C4-2B (cell line): Measurements from ENCODE around the gene PTPMT1.

Experiments used
- H3K27ac ChIP-seq: fragments of 450-650 bp; 2 replicates; pipeline ENCODE4 v1.5.1; 2017
- ZFX ChIP-seq: fragments of 450-650 bp; IDR thresholded peaks from 2 replicates; pipeline ENCODE4 v1.6.1; 2017
- TF ChIP-seq, protein P1 (sequence below): fragments of 450-650 bp; conservative IDR thresholded peaks from 2 replicates; pipeline ENCODE4 v1.5.1; 2017; ENCODE audit warnings: mild to moderate bottlenecking

The PTPMT1 gene

DNA sequence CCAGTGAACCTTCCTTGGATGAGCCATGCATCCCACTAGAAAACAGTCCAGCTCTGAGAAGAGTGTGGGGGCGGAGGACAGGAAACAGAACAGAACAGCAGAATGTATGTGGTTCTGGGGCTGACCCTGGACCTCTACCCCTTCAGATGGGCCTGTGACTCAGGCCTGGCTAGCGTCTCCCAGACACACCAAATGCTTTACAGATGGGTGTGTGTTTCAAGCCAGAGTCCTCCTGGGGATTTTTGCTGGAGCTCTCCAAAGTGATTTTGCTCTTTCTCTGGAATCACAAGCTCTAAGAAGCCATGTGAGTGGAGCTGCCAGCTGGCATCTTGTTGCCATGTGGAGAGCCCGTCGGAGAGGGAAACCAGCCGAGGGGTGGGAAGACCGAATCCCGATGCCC, 42.0 kb downstream of the PTPMT1 start:
- H3K27ac ChIP-seq = no peak overlapping the region
- TF ChIP-seq, protein P1, sequence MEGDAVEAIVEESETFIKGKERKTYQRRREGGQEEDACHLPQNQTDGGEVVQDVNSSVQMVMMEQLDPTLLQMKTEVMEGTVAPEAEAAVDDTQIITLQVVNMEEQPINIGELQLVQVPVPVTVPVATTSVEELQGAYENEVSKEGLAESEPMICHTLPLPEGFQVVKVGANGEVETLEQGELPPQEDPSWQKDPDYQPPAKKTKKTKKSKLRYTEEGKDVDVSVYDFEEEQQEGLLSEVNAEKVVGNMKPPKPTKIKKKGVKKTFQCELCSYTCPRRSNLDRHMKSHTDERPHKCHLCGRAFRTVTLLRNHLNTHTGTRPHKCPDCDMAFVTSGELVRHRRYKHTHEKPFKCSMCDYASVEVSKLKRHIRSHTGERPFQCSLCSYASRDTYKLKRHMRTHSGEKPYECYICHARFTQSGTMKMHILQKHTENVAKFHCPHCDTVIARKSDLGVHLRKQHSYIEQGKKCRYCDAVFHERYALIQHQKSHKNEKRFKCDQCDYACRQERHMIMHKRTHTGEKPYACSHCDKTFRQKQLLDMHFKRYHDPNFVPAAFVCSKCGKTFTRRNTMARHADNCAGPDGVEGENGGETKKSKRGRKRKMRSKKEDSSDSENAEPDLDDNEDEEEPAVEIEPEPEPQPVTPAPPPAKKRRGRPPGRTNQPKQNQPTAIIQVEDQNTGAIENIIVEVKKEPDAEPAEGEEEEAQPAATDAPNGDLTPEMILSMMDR = no peak
- no peak for TF ChIP-seq ZFX

DNA sequence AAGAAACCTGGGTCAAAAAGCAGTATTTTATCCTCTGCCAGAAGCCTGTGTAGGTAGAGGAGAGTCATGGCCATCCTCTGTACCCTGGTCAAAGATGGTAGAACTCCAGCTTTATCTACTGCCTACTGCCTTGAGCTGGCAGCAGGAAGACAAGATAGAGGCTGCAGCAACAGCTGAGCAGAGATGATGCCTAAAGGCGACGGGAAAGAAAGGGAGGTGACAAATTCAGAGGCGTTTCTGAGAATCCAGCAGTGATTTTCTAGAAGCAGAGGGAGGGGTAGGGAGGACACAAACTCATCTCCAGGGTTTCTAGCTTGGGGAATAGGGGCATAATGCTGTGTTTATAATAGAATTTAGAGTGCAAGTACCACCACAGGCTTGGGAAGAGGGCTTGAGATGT, 44.3 kb downstream of the PTPMT1 start:
- TF ChIP-seq ZFX = no peak
- TF ChIP-seq, protein P1 = no peak
- H3K27ac ChIP-seq = no peak overlapping the region

DNA sequence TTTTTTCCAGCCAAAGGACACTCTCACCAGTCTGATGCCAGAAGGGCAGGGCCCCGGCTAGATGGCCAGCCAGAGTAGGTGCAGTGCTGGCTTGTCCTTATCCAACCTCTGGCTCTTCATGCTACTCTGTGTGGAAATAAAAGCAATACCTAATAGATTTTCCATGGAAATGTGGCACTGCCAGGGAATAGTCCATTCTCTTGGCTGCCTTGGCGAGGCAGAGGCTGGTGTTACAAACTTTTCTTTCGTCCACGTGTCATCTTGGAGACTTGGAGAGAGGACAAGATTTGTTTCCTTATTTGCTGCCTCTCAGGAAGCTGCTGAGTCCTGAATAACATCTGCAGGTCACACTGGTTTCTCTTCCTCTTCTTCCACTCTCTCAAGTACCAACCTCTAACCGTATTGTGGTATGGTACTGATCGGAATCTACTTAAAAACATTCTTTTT, 46.0 kb downstream of the PTPMT1 start:
- no peak overlapping the region for H3K27ac ChIP-seq
- TF ChIP-seq, protein P1 = no peak
- no peak for TF ChIP-seq ZFX

DNA sequence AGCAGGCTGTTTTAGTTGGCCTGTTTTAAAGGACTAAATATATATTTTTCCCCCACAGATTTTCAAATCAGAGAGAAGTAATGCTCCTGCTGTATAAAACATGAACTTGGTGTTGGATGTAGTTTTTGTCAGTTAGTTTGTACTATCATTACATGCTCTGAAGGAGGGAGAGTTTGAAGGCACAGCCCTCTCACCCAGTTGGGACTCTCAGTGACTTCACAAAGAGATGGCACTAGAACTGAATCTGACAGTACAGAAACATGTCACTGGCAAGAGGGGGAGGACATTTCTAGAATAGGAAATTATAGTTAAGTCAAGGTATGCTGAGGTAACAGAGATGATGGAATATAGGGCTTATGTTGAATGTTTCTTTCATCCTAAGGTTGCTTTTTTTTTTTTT, 49.9 kb downstream of the PTPMT1 start:
- TF ChIP-seq ZFX = no peak
- TF ChIP-seq, protein P1 = no peak

DNA sequence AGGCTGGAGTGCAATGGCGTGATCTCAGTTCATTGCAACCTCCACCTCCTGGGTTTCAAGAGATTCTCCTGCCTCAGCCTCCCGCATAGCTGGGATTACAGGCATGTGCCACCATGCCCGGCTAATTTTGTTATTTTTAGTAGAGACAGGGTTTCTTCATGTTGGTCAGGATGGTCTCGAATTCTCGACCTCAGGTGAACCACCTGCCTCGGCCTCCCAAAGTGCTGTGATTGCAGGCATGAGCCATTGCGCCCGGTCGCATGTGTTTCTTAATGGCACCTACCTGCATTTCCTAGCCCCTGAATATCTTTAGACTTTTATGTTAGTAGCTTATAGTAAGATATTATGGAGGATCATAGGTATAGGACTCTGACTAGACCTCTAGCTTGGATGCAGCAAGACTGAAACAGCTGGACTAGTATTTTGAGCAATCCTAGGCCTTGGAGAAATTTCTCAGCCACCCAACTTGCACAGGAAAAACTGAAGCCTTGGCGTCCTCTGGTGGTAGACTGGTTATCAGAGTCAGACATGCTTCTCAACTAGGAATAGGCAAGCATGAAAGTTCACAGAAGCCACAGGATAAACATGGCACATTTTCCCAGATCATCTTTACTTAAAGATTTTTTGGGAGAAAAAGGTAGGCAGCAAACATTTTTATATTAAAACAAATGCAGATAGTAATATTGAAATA, 51.5 kb downstream of the PTPMT1 start:
- TF ChIP-seq, protein P1 = no peak; the same call in 1 of the 2 replicates
- no peak for TF ChIP-seq ZFX
- H3K27ac ChIP-seq = no peak overlapping the region

More for the DNA sequence above, 49.9 kb downstream of the PTPMT1 start:
- H3K27ac ChIP-seq = no peak overlapping the region

DNA sequence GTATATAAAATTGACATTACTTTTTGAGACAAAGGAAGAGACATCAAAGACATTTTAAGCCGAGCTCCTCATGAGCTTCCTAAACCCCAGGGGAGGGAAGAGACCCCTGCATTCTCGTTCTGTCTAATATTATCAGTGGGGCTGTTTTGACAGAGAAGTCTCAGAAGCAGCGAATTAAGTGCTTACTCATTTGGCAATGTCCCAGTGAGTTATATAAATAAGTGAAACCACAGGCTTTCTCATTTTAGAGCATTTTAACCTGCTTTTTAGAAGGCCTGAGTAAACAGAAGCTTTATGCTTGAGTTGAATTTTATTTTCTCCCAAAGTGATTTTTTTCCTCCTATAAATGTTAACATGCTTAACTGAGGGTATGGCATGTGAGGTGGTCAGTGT, 52.0 kb downstream of the PTPMT1 start:
- TF ChIP-seq, protein P1 = no peak; the same call in 1 of the 2 replicates
- TF ChIP-seq ZFX = no peak
- H3K27ac ChIP-seq = no peak overlapping the region

DNA sequence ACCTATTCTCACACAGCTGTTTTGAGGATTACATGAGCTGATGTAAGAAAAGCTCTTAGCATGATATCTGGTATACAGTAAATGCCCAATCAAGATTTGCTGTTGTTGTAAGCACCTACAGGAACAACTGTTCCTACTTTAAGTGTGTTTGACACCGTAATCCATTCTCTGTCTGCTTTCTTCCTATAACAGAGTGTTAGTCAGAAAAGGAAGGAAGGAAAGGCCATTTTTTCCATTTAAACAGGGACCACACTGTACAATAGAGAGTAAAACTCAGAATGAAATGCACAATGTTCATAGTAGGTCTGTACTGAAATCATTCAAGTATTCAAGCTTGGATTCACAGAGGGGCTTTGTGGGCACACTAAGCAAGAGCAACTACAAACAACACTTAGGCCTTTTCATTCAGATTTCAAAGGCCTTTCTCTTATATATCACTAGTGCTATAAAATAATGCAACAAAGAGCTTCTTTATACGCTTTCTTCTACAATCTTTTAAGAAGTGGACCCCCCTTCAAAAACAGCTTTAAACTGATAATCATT, 55.5 kb downstream of the PTPMT1 start:
- no peak overlapping the region for H3K27ac ChIP-seq
- TF ChIP-seq ZFX = no peak
- TF ChIP-seq, protein P1 = no peak
